Tibial artery (tissue), 4 donors: ENCODE measurements around the gene HES4.

ENCODE experiments used
- DNase-seq, 2 donors: peaks; one replicate each; pipeline ENCODE4 v3.0.0-alpha.2; 2019
- H3K27ac ChIP-seq, 2 donors: fragments of 200-600 bp; sonication (generic) in 1 of 2; 1 replicate in 1 of 2; 2 replicates in 1 of 2; pipeline ENCODE4 v1.5.1; 2018 to 2019; ENCODE audit warnings: mild to moderate bottlenecking in 1 of 2
- H3K27me3 ChIP-seq, 2 donors: fragments of 200-600 bp; sonication (generic) in 1 of 2; one replicate each; pipeline versions ENCODE4 v1.5.1 to v1.6.0; 2016 to 2019
- H3K36me3 ChIP-seq, 3 donors: fragments of 200-600 bp; sonication (generic) in 2 of 3; one replicate each; pipeline ENCODE4 v1.5.1; 2016 to 2019; ENCODE audit warnings: mild to moderate bottlenecking in 2 of 3
- H3K4me1 ChIP-seq, 4 donors: fragments of 200-600 bp; sonication (generic) in 2 of 4; 1 replicate in 3 of 4; 2 replicates in 1 of 4; pipeline ENCODE4 v1.5.1; 2016 to 2019
- H3K4me3 ChIP-seq, 2 donors: fragments of 200-600 bp; sonication (generic) in 1 of 2; 1 replicate in 1 of 2; 2 replicates in 1 of 2; pipeline ENCODE4 v1.5.1; 2018 to 2019; ENCODE audit warnings: mild to moderate bottlenecking in 2 of 2
- H3K9me3 ChIP-seq, 3 donors: fragments of 200-600 bp; sonication (generic) in 1 of 3; one replicate each; pipeline ENCODE4 v1.5.1; 2016 to 2019
- intact Hi-C: fragments of 100-400 bp; cut with DNase I; formaldehyde crosslinking; loops from one replicate; pipeline ENCODE4 v1.15.0; 2023; ENCODE audit warnings: low total_unique reads
- TF ChIP-seq, protein P1 (sequence below), 2 experiments: fragments of 200-600 bp in 1 of 2; fragments of 450-650 bp in 1 of 2; IDR thresholded peaks; one replicate each; pipeline ENCODE4 v1.5.1; 2017 to 2019; ENCODE audit warnings: antibody characterized with exemption in 2 of 2, mild to moderate bottlenecking in 1 of 2, moderate library complexity in 1 of 2

The HES4 gene

GRCh38 chr1:975365-975764 lies 24.5 kb downstream of the HES4 start:
- Histone ChIP-seq H3K4me1 (peaks cover 0 to 14% (median 7%) of the 10 kb centered on the region in 4 donors), H3K4me3 (no peak overlapping the region), H3K27me3 (peaks cover 0 to 59% of the 10 kb centered on the region in 2 donors), H3K36me3 (no peaks in the 10 kb centered on the region), H3K27ac (no peak overlapping the region), H3K9me3 (no peaks in the 10 kb centered on the region)
- TF ChIP-seq, protein P1, sequence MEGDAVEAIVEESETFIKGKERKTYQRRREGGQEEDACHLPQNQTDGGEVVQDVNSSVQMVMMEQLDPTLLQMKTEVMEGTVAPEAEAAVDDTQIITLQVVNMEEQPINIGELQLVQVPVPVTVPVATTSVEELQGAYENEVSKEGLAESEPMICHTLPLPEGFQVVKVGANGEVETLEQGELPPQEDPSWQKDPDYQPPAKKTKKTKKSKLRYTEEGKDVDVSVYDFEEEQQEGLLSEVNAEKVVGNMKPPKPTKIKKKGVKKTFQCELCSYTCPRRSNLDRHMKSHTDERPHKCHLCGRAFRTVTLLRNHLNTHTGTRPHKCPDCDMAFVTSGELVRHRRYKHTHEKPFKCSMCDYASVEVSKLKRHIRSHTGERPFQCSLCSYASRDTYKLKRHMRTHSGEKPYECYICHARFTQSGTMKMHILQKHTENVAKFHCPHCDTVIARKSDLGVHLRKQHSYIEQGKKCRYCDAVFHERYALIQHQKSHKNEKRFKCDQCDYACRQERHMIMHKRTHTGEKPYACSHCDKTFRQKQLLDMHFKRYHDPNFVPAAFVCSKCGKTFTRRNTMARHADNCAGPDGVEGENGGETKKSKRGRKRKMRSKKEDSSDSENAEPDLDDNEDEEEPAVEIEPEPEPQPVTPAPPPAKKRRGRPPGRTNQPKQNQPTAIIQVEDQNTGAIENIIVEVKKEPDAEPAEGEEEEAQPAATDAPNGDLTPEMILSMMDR (IDR thresholded peaks at IDR 0.05): no peak
- DNase-seq: no peak
- intact Hi-C loops: no loop called here

DNA sequence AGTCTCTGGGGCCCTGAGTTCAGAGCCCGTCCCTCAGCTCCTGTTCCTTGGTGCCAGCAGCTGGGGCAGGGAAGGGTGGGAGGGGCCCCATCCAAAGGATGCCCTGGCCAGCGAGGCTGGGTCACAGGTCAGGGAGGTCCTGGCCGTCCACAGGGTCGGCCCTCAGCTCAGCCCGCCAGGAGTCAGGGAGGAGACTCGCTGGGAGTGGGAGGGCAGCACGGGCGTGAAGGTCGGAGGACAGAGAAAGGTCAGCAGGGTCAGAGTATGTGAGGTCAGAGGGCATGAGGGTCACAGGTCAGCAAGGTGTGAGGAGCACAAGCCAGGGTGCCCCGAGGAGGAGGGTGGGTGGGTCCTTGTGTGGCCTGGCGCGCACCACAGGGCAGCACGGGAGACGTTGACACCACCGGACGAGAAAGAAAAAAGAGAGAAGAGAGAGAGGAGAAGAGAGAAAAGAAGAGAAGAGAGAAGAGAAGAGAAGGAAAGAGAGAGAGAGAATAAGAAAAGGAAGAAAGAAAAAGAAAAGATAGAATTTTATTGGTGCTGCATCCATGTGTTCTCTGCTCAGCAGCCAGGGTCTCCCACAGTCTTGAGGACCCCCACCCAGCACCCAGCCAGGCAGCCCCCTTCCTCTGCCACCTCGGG lies 25.1 kb downstream of the HES4 start:
- no peaks in the 10 kb centered on the region for H3K36me3 ChIP-seq
- H3K27ac ChIP-seq: no peak overlapping the region
- H3K27me3 ChIP-seq: peaks cover 0 to 64% of the 10 kb centered on the region in 2 donors
- no peak for DNase-seq
- peaks cover 0 to 14% (median 7%) of the 10 kb centered on the region in 4 donors for H3K4me1 ChIP-seq
- H3K9me3 ChIP-seq: no peaks in the 10 kb centered on the region
- intact Hi-C loops: no loop called here
- TF ChIP-seq, protein P1 (IDR thresholded peaks at IDR 0.05): no peak
- no peak overlapping the region for H3K4me3 ChIP-seq

DNA sequence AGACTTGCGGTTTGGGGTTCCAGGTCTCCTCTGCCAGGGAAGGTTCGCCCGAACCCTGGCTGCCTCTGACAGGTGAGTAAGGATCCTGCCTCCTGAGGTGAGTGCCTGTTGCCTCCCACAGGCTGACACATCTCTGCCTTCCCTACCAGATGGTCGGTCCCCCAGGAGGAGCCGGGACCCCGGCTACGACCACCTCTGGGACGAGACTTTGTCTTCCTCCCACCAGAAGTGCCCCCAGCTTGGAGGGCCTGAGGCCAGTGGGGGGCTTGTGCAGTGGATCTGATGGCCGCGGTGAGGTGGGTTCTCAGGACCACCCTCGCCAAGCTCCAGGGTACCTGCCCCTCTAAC lies 25.6 kb downstream of the HES4 start:
- no peak for DNase-seq
- no peak overlapping the region for H3K27ac ChIP-seq
- peaks cover 0 to 14% (median 7%) of the 10 kb centered on the region in 4 donors for H3K4me1 ChIP-seq
- no peaks in the 10 kb centered on the region for H3K36me3 ChIP-seq
- H3K9me3 ChIP-seq: no peaks in the 10 kb centered on the region
- intact Hi-C loops: no loop called here
- H3K27me3 ChIP-seq: peaks cover 0 to 69% of the 10 kb centered on the region in 2 donors
- TF ChIP-seq, protein P1 (IDR thresholded peaks at IDR 0.05): no peak
- H3K4me3 ChIP-seq: no peak overlapping the region

- peaks cover 0 to 72% of the 10 kb centered on the region in 2 donors for H3K27me3 ChIP-seq
- H3K4me3 ChIP-seq: no peak overlapping the region
- no peaks in the 10 kb centered on the region for H3K36me3 ChIP-seq
- H3K27ac ChIP-seq: no peak overlapping the region
- peaks cover 0 to 14% (median 7%) of the 10 kb centered on the region in 4 donors for H3K4me1 ChIP-seq
- H3K9me3 ChIP-seq: no peaks in the 10 kb centered on the region
- intact Hi-C loops: no loop called here
- TF ChIP-seq, protein P1 (IDR thresholded peaks at IDR 0.05): no peak
- no peak for DNase-seq
Measured at GRCh38 chr1:973459-974292, 26.2 kb downstream of the HES4 start.

DNA sequence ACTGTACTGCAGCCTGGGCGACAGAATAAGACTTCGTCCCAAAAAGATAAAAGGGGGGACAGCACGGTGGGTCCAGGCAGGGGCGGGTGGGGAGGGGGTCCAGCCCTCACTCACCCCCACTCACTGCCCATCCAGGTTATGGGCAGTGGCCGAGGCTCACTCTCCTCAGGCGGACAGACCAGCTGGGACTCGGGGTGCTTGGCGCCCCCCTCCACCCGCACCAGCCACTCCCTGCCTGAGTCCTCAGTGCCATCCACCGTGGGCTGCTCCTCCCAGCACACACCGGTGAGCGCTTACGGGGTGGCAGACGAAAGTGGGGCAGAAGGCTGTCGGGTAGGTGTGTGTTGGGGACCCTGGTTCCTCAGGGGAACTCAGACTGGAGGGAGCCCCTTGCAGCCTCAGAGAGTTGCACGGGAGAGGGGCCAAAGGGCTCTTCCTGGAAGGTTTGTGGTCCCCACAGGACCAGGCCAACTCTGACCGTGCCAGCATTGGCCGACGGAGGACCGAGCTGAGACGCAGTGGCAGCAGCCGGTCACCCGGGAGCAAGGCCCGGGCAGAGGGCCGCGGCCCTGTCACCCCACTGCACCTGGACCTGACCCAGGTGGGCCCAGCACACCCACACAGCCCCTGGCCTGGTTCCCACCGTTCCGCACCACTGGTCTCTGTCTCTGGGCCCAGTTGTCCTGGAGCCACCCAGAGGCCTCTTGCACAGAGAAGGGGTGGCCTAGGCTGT lies 27.0 kb downstream of the HES4 start:
- peaks cover 0 to 16% (median 7%) of the 10 kb centered on the region in 4 donors for H3K4me1 ChIP-seq
- H3K9me3 ChIP-seq: no peaks in the 10 kb centered on the region
- TF ChIP-seq, protein P1 (IDR thresholded peaks at IDR 0.05): no peak
- no peak overlapping the region for H3K27ac ChIP-seq
- no peak overlapping the region for H3K4me3 ChIP-seq
- no peaks in the 10 kb centered on the region for H3K36me3 ChIP-seq
- DNase-seq: no peak
- H3K27me3 ChIP-seq: peaks cover 0 to 78% of the 10 kb centered on the region in 2 donors
- intact Hi-C loops: no loop called here
